Measurements from ENCODE around the gene APBA1. TPM values are rescaled to one million over a fixed set of nuclear protein-coding genes. Genes with fewer than 3 reads are reported as not detected.

The APBA1 gene
- total RNA-seq, 4 donors from 2014 or later = 3.3 to 9.7 (median 5.2) TPM

- intact Hi-C loops (cut with DNase I) = no loop called here
Observed at GRCh38 chr9:69577123-69577522, 95.0 kb downstream of the APBA1 start.

GRCh38 chr9:69574057-69574456 is 98.1 kb downstream of the APBA1 start:
- intact Hi-C loops (cut with DNase I) = no loop called here
- H3K4me1 ChIP-seq = peaks cover 0 to 11% (median 9%) of the 10 kb centered on the region in 4 donors

More at GRCh38 chr9:69577123-69577522, 95.0 kb downstream of the APBA1 start:
- Histone ChIP-seq H3K27me3 (no peaks in the 10 kb centered on the region), H3K36me3 (no peaks in the 10 kb centered on the region), H3K4me3 (no peak overlapping the region), H3K9me3 (no peaks in the 10 kb centered on the region), H3K4me1 (no peaks in the 10 kb centered on the region), H3K27ac (replicated peaks in 1 of 4) (no peak overlapping the region)
- TF ChIP-seq CTCF (IDR thresholded peaks at IDR 0.05) = no peak
- TF ChIP-seq POLR2A (IDR thresholded peaks at IDR 0.05; ENCODE audit: low read depth) = no peak
- no peak for TF ChIP-seq POLR2AphosphoS5 (IDR thresholded peaks at IDR 0.05)
- no peak for TF ChIP-seq EP300 (IDR thresholded peaks at IDR 0.05)
- 100% methylated on average over 1 of the region's 1 CpG for WGBS
- DNase-seq (ENCODE audit: extremely low spot score) = no peak

GRCh38 chr9:69573651-69574050 is 98.5 kb downstream of the APBA1 start:
- Histone ChIP-seq H3K9me3 (no peaks in the 10 kb centered on the region), H3K4me1 (peaks cover 0 to 11% (median 9%) of the 10 kb centered on the region in 4 donors), H3K27me3 (no peaks in the 10 kb centered on the region), H3K27ac (replicated peaks in 1 of 4) (no peak overlapping the region), H3K4me3 (no peak overlapping the region), H3K36me3 (no peaks in the 10 kb centered on the region)
- no peak for DNase-seq (ENCODE audit: extremely low spot score)
- 72% methylated on average over 4 of the region's 4 CpGs for WGBS
- intact Hi-C loops (cut with DNase I) = no loop called here
- no peak for TF ChIP-seq CTCF (IDR thresholded peaks at IDR 0.05)

More at GRCh38 chr9:69574057-69574456, 98.1 kb downstream of the APBA1 start:
- H3K9me3 ChIP-seq = no peaks in the 10 kb centered on the region
- WGBS = 96% methylated on average over 4 of the region's 4 CpGs
- TF ChIP-seq CTCF (IDR thresholded peaks at IDR 0.05) (no peak), POLR2A (IDR thresholded peaks at IDR 0.05; ENCODE audit: low read depth) (no peak), POLR2AphosphoS5 (IDR thresholded peaks at IDR 0.05) (no peak), EP300 (IDR thresholded peaks at IDR 0.05) (no peak)
- no peak overlapping the region for H3K4me3 ChIP-seq
- no peak for DNase-seq (ENCODE audit: extremely low spot score)
- no peaks in the 10 kb centered on the region for H3K36me3 ChIP-seq
- H3K27me3 ChIP-seq = no peaks in the 10 kb centered on the region
- no peak overlapping the region for H3K27ac ChIP-seq (replicated peaks in 1 of 4)

GRCh38 chr9:69572611-69573010 is 99.6 kb downstream of the APBA1 start:
- Histone ChIP-seq H3K27me3 (no peaks in the 10 kb centered on the region), H3K4me3 (no peak overlapping the region), H3K9me3 (no peaks in the 10 kb centered on the region), H3K27ac (replicated peaks in 1 of 4) (no peak overlapping the region), H3K4me1 (peaks cover 0 to 11% (median 9%) of the 10 kb centered on the region in 4 donors), H3K36me3 (no peaks in the 10 kb centered on the region)
- no peak for DNase-seq (ENCODE audit: extremely low spot score)
- intact Hi-C loops (cut with DNase I) = no loop called here
- TF ChIP-seq POLR2AphosphoS5 (IDR thresholded peaks at IDR 0.05) (no peak), CTCF (IDR thresholded peaks at IDR 0.05) (no peak), EP300 (IDR thresholded peaks at IDR 0.05) (no peak), POLR2A (IDR thresholded peaks at IDR 0.05; ENCODE audit: low read depth) (no peak)

GRCh38 chr9:69571032-69571431 is 101.1 kb downstream of the APBA1 start:
- H3K27ac ChIP-seq (replicated peaks in 1 of 4) = no peak overlapping the region
- no peaks in the 10 kb centered on the region for H3K36me3 ChIP-seq
- H3K4me3 ChIP-seq = no peak overlapping the region
- H3K9me3 ChIP-seq = no peaks in the 10 kb centered on the region
- no peak for TF ChIP-seq CTCF (IDR thresholded peaks at IDR 0.05)
- TF ChIP-seq POLR2AphosphoS5 (IDR thresholded peaks at IDR 0.05) = no peak
- no peak for TF ChIP-seq POLR2A (IDR thresholded peaks at IDR 0.05; ENCODE audit: low read depth)
- TF ChIP-seq EP300 (IDR thresholded peaks at IDR 0.05) = no peak
- intact Hi-C loops (cut with DNase I) = no loop called here
- peaks cover 0 to 11% (median 9%) of the 10 kb centered on the region in 4 donors for H3K4me1 ChIP-seq
- no peak for DNase-seq (ENCODE audit: extremely low spot score)
- H3K27me3 ChIP-seq = no peaks in the 10 kb centered on the region
- WGBS = 78% methylated on average over 2 of the region's 2 CpGs

All from esophagus muscularis mucosa (tissue), 4 donors.